HFFc6 (cell line): ENCODE measurements around the gene NUP98. TPM values are rescaled to one million over a fixed set of nuclear protein-coding genes. Genes with fewer than 3 reads are reported as not detected.
"Not testable (repeated sequence)": the region's sequence is repeated elsewhere in the genome, so short reads cannot be mapped to it uniquely, and the experiment has no call there.

Source experiments
- DNase-seq: peaks from one replicate; pipeline ENCODE4 v3.0.0-alpha.2; 2018
- H3K27ac Mint-ChIP-seq: 2 replicates; pipeline ENCODE4 v1.8.0; 2020; ENCODE audit warnings: mild to moderate bottlenecking, mixed read lengths
- H3K27me3 Mint-ChIP-seq: 2 replicates; pipeline ENCODE4 v1.8.0; 2021; ENCODE audit warnings: mild to moderate bottlenecking, moderate library complexity, mixed read lengths; ENCODE audit not compliant: insufficient read depth
- H3K36me3 Mint-ChIP-seq: 2 replicates; pipeline ENCODE4 v1.8.0; 2021; ENCODE audit warnings: low read depth, mixed read lengths
- H3K4me1 Mint-ChIP-seq: 2 replicates; pipeline ENCODE4 v1.8.0; 2020; ENCODE audit warnings: low read depth, mixed read lengths
- H3K4me3 Mint-ChIP-seq: 2 replicates; pipeline ENCODE4 v1.8.0; 2020; ENCODE audit warnings: mild to moderate bottlenecking, moderate library complexity, mixed read lengths
- H3K9me3 Mint-ChIP-seq: 2 replicates; pipeline ENCODE4 v1.8.0; 2020; ENCODE audit warnings: mild to moderate bottlenecking, mixed read lengths
- total RNA-seq, 6 experiments: library from RNA; stranded (reverse); fragmentation: NEBNext Ultra II Directional; extraction: Animal tissue kit (Norgen Biotek cat#: 25700); gene quantifications; 2 replicates in 1 of 6; 3 replicates in 5 of 6; pipeline ENCODE4 v1.2.3, GENCODE V29; 2021
- TF ChIP-seq, protein P1 (sequence below): fragments of 200-600 bp; sonication (generic); IDR thresholded peaks from 2 replicates; pipeline ENCODE4 v1.5.0; 2021; ENCODE audit warnings: antibody characterized with exemption, mild to moderate bottlenecking

The NUP98 gene
- total RNA-seq, 6 experiments from 2014 or later = 81.4 to 96.7 (median 85.6) TPM

DNA sequence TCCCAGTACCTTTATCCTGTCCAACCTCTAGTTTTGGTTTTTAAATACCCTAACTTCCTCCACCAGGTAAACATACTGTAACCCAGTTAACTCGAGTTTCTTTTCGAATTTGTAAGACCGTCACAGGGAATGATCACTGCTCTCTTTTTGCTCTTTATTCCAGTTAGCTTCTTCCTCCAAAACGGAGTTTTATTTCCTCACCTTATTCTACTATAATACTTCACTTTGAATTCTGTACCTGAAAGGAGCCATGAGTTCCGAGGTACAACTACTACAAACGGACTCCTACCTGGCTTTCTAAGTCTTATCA lies 1.4 kb downstream of the NUP98 start:
- Mint-ChIP-seq H3K27me3 (no peaks in the 10 kb centered on the region; the same call in 1 of the 2 replicates), H3K27ac (peak overlapping the region; percentile 95), H3K9me3 (no peaks in the 10 kb centered on the region), H3K4me3 (peak overlapping the region; percentile 93), H3K4me1 (peaks cover 32% of the 10 kb centered on the region), H3K36me3 (peaks cover 19% of the 10 kb centered on the region)
- TF ChIP-seq, protein P1, sequence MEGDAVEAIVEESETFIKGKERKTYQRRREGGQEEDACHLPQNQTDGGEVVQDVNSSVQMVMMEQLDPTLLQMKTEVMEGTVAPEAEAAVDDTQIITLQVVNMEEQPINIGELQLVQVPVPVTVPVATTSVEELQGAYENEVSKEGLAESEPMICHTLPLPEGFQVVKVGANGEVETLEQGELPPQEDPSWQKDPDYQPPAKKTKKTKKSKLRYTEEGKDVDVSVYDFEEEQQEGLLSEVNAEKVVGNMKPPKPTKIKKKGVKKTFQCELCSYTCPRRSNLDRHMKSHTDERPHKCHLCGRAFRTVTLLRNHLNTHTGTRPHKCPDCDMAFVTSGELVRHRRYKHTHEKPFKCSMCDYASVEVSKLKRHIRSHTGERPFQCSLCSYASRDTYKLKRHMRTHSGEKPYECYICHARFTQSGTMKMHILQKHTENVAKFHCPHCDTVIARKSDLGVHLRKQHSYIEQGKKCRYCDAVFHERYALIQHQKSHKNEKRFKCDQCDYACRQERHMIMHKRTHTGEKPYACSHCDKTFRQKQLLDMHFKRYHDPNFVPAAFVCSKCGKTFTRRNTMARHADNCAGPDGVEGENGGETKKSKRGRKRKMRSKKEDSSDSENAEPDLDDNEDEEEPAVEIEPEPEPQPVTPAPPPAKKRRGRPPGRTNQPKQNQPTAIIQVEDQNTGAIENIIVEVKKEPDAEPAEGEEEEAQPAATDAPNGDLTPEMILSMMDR = no peak
- no peak for DNase-seq

DNA sequence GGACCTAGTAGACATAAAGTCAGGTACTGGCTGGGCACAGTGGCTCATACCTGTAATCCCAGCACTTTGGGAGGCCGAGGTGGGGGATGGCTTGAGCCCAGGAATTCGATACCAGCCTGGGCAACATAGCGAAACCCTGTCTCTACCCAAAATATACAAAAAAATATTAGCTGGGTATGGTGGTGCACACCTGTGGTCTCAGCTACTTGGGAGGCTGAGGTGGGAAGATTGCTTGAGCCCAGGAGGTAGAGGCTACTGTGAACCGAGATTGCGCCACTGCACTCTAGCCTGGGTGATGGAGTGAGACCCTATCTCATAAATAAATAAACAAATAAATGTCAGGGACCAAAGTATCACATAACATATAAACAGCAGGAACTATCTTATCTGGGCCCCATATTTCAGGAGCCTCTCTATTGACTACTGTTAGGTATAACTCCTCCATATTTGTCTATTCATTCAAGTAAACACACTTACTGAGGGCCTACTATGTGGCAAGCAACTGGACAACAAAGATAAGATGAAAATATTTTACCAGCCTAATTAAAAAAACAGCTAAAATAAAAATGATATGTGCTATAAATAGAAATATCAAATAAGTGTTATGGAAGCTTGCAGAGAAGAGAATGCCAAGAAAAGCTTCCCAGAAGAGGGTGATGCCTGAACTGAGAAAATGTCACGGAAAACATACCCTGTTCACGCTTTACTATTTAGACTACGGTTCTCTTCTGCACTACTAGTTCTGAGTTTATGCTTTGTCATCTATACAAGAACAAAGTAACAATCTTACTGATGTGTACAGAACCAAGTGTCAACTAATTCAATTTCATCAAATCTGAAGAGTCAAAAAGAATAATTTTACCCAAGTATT lies 2.0 kb downstream of the NUP98 start:
- no peak for DNase-seq
- Mint-ChIP-seq H3K4me1 (peaks cover 35% of the 10 kb centered on the region), H3K4me3 (peak overlapping the region; percentile 93), H3K9me3 (no peaks in the 10 kb centered on the region), H3K27me3 (no peaks in the 10 kb centered on the region; the same call in 1 of the 2 replicates), H3K36me3 (peaks cover 19% of the 10 kb centered on the region), H3K27ac (peak overlapping the region; percentile 95)
- TF ChIP-seq, protein P1 = no peak

DNA sequence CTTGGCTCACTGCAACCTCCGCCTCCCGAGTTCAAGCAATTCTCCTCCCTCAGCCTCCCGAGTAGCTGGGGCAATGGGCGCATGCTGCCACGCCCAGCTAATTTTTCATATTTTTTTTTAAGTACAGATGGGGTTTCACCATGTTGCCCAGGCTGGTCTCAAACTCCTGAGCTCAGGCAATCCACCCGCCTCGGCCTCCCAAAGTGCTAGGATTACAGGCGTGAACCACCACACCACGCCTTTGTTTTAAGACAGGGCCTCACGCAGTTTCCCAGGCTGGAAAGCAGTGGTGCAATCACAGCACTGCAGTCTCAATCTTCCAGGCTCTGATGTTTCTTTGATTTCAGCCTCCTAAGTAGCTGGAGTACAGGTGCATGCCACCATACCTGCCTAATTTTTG lies 3.0 kb downstream of the NUP98 start:
- H3K4me3 Mint-ChIP-seq, H3K27me3 Mint-ChIP-seq, H3K9me3 Mint-ChIP-seq, DNase-seq: not testable (repeated sequence)
- Mint-ChIP-seq H3K4me1 (peaks cover 42% of the 10 kb centered on the region), H3K36me3 (peaks cover 19% of the 10 kb centered on the region), H3K27ac (peak overlapping the region; percentile 2; the same call in 1 of the 2 replicates)

DNA sequence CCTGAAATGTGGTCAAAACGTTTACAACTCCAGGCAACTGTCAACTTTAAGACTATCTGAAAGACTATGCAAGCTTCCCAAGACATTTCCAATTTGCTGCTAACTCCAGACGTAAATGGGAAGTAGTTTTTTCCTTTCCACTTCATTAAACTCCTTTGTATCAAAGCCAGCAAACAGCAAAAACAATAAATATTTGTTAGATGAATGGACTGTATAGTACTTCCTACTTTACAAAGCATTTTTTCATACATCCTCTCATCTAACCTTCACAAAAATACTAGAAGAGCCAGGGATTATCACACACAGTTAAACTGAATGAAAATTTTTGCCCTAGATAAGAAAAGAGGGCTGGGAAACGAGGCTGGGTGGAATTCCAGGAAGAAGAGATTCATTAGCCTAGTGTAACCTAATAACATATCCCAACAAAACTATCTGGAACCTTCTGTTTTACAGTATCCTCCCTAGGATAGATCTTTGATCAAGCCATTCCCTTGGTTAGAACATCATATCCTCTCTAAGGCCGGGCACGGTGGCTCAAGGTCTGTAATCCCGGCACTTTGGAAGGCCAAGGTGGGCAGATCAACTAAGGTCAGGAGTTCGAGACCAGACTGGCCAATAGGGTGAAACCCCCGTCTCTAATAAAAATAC lies 10.4 kb downstream of the NUP98 start:
- H3K9me3 Mint-ChIP-seq = no peaks in the 10 kb centered on the region
- peaks cover 75% of the 10 kb centered on the region for H3K4me1 Mint-ChIP-seq
- TF ChIP-seq, protein P1 = no peak
- peak overlapping the region; percentile 2 for H3K4me3 Mint-ChIP-seq
- DNase-seq = peak; percentile 58
- H3K27ac Mint-ChIP-seq = peak overlapping the region; percentile 70
- no peaks in the 10 kb centered on the region for H3K27me3 Mint-ChIP-seq
- H3K36me3 Mint-ChIP-seq = peaks cover 14% of the 10 kb centered on the region

DNA sequence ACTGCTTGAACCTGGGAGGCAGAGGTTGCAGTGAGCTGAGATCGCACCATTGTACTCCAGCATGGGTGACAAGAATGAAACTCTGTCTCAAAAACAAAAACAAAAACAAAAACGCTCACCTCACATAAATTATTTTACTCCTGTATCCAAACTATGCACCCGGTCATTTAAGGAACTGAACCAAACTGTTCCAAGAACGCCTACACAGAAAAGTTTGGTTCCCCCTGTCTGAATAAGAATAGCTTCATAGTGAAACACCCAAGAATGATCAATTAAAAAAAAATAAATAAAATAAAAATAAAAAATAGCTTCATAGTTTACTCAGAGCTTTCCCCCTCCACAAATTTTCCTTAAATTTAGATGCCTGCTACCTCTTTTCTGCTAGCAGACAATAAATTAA lies 13.7 kb downstream of the NUP98 start:
- no peaks in the 10 kb centered on the region for H3K27me3 Mint-ChIP-seq
- H3K36me3 Mint-ChIP-seq = peaks cover 29% of the 10 kb centered on the region
- peaks cover 70% of the 10 kb centered on the region for H3K4me1 Mint-ChIP-seq
- peak overlapping the region; percentile 52 for H3K27ac Mint-ChIP-seq
- H3K9me3 Mint-ChIP-seq = no peaks in the 10 kb centered on the region
- DNase-seq = no peak
- no peak overlapping the region for H3K4me3 Mint-ChIP-seq
- TF ChIP-seq, protein P1 = no peak

DNA sequence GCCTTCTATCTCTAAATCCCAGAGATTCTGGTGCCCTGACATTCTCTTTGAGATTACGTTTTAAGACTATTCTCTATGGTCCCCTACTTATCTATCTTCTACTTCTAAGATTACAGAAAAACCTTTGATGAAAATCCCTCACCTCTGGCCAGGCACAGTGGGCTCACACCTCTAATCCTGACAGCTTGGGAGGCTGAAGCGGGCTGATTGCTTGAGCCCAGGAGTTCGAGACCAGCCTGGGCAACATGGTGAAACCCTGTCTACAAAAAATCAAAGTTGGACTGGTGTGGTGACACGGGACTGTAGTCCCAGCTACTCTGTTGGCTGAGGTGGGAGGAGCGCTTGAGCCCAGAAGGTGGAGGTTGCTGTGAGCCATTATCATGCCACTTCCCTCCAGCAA lies 14.4 kb downstream of the NUP98 start:
- Mint-ChIP-seq H3K36me3 (peaks cover 34% of the 10 kb centered on the region), H3K27me3 (no peaks in the 10 kb centered on the region), H3K4me1 (peaks cover 67% of the 10 kb centered on the region), H3K4me3 (no peak overlapping the region), H3K27ac (peak overlapping the region; percentile 60; the same call in 1 of the 2 replicates), H3K9me3 (no peaks in the 10 kb centered on the region)
- TF ChIP-seq, protein P1 = no peak
- no peak for DNase-seq
